ENCODE results near the gene NCR1.
"Not testable (repeated sequence)": the region's sequence is repeated elsewhere in the genome, so short reads cannot be mapped to it uniquely, and the experiment has no call there.

Gene NCR1

DNA sequence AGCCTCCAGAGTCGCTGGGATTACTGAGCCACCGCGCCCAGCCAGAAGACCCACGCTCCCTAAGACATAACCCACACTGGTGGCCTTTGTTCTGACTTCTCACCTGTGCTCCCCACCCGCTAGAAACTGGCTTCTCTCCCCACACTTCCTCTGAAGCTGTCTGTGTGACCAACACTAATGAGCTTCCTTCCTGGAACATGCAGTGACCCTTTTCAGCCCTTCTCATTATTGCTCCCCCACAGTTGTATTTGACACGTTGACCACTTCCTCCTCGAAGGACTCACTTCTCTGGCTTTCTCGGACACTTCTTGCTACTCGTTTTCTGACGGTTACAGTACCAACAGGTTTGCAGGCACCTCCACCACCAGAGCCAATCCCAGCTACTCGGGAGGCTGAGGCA, 10.9 kb downstream of the NCR1 start:
- DNase-seq: no peak

DNA sequence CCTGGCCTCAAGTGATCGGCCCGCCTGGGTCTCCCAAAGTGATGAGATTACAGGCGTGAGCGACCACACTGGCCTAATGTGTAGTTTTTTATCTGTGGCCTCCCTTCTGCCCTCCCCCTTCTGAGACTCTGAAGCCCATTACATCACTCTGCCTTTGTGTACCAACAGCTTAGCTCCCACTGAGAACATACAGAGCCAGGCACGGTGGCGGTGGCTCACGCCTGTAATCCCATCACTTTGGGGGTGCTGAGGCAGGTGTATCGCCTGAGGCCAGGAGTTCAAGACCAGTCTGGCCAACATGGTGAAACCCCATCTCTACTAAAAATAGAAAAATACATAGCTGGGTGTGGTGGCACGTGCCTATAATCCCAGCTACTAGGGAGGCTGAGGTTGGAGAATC, 12.6 kb downstream of the NCR1 start:
- DNase-seq: no peak

DNA sequence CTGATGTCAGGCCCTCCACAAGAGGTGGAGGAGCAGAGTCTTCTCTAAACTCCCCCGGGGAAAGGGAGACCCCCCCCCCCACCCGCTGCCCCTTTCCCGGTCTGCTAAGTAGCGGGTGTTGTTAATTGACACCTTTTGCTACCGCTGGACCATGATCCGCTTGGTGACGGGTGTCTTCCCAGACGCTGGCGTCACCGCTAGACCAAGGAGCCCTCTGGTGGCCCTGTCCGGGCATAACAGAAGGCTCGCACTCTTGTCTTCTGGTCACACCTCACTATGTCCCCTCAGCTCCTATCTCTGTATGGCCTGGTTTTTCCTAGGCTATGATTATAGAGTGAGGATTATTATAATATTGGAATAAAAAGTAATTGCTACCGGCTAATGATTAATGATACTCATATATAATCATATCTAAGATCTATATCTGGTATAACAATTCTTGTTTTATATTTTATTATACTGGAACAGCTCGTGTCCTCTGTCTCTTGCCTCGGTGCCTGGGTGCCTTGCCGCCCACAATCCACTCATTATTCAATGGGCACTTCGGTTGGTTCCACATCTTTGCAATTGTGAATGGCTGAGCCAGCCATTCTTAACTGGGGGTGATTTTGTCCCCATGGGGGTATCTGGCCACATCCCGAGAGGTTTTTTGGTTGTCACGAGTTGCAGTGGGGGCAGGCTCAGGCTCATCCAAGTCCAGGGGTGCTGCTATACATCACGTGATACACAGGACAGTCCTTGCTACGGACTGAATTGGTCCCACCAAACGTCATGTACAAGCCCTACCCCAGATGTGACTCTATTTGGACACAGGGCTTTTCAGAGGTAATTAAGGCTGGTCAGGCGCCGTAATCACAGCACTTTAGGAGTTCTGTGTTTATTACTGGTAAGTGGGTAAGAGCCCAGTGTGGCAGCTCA, 14.0 kb downstream of the NCR1 start:
- DNase-seq: not testable (repeated sequence)

DNA sequence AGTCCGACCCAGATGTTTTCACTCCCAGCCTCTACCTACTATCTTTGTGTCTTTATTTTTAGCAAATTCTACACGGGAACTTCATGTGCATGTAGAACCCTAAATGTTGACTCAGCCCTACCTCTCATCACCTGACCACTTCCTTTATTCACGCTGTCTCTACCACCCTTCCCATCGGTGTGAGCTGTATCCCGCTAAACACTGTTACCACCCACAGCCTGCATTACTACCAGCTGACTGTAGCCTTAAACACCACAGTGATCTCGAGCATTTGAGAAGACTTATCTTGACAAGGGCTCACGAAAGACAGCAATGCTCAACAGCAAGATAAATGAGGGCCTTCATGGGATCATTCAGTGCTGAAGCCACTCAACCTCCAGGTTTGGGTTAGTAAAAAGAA, 15.1 kb downstream of the NCR1 start:
- peak; percentile 21 for DNase-seq

DNA sequence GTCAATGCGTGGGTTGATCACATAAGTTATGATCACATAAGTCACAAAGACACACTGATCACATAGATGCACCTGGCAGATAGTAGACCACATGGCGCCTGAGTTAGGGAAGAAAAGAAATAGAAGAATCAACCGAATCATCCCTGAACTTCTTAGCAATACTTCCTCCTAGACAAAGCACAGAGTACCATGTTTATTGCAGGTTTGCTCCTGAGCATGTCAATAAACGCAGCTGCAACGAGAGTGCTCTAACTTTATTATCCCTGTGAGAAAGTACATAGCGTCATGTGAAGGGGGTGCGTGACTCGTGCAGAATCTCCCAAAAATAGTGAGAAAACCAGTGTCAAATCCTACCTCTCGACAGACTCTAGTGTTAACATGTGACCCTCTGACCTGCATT, 17.3 kb downstream of the NCR1 start:
- no peak for DNase-seq

DNA sequence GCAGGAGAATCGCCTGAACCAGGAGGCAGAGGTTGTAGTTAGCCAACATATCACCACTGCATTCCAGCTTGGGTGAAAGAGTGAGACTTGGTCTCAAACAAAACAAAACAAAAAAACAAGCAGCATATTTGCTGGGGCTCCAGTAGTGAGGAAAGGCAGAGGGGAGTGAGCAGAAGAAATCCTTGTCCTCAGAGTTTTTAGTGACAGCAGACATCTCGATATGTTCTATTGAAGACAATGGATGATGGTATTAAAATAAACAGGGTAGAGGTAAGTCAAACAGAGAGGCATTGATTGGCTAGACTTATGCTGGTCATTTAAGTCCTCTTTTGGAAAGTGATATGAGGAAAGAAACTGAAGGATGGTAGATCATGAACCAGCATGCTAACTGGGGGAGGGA, 22.4 kb downstream of the NCR1 start:
- no peak for DNase-seq

DNA sequence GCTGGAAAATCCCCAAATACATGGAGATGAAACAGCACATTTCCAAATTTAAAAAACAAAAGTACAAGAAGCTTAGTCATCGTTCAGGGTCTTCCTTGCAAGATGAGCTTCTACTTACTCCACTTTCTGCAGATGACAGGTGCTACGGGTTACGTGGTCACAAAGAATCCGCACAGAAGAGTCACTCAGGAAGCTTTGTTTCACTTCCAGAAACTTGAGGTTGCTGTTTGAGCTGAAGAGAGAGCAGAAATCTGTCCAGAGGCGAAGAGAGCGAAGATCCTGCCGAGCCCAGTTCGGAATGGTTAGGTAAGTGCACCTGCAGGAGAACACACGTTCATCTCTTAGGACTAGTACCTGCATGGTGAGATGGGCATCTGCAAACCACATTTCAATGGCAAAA, 32.0 kb downstream of the NCR1 start:
- no peak for DNase-seq

DNA sequence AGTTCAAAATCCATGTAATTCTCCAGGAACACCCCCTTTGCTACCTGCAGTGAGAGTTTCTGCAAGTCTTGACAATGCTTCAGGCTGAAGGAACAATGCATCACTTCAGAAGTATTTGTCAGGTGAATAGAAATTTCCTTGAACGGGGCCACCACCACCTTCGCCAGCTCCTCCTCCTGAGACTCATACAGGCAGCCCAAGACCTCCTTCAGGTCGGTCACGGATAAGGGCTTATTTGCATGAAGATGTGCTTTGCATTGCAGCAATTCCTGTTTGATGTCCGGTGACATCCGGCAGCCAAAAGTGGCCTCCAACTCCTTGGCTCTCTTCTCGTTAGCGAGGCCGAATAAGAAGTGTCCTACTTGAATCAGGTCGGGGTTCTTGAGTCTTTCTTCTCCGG, 33.0 kb downstream of the NCR1 start:
- no peak for DNase-seq

DNA sequence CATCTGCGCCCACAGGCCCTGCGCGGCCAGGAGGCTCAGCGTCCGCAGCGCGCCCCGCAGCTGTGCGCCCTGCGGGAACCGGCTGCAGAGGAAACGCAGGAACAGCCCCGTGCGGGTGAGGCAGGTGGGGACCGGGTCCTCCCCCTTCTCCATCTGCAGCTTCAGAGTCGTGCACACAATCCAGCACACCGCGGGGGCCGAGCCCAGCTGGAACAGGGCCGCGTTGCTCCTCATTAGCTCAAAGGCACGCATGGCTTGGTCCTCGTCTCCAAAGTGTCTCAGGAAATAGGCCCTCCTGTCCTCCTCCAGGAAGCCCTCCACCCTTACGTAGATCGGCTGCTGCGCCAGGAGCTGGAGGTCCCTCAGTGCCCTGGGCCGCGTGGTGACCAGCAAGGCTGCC, 33.6 kb downstream of the NCR1 start:
- DNase-seq: not testable (repeated sequence)

DNA sequence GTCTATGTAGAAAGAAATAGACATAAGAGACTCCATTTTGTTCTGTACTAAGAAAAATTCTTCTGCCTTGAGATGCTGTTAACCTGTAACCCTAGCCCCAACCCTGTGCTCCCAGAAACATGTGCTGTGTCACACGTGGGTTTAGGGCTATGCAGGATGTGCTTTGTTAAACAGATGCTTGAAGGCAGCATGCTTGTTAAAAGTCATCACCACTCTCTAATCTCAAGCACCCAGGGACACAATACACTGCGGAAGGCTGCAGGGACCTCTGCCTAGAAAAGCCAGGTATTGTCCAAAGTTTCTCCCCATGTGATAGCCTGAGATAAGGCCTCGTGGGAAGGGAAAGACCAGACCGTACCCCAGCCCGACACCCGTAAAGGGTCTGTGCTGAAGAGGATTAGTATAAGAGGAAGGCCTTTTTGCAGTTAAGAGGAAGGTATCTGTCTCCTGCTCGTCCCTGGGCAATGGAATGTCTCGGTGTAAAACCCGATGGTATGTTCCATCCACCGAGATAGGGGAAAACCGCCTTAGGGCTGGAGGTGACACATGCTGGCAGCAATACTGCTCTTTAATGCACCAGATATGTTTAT, 37.9 kb downstream of the NCR1 start:
- not testable (repeated sequence) for DNase-seq

DNA sequence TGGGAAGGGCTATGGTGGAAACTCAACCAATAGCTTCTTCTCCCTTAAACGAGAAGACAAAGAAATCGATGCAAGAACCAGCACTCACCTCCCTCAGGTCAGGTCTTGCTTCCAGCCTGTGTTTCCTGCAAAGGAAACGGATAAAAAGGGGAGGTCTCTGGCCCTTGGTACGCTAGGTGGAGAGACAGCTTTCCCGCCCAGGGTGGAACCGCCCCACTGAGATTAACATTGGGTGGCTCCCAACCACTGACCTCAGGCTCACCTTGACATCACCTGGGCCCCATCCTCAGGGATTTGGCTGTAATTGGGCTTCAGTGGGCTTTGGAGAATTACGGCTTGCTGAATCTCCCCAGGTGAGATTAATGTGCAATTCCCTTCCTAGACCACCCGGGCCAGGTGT, 41.4 kb downstream of the NCR1 start, which contains the start of gene NLRP7:
Gene NLRP7 (minus strand): TSS at position 150 of the 400 bp plus-strand sequence.
- no peak for DNase-seq

DNA sequence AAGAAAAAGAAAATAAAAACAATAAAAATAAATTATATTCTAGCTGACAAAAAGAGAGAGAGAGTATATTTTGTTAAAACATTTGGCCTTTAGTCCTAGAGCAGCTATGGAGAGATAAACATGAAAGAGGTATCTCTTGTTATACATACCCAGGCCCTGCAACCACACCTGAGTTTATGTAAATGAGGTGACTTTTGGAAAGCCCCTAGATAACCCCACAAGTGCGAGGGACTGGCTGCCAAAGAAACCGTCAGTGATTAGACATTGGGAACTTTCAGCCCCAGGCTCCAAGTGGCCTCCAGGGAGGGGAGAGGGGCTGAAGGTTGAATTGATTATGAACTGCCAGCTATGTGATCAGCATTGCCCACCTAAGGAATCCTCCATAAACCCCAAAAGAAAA, 43.5 kb downstream of the NCR1 start:
- DNase-seq: no peak

DNA sequence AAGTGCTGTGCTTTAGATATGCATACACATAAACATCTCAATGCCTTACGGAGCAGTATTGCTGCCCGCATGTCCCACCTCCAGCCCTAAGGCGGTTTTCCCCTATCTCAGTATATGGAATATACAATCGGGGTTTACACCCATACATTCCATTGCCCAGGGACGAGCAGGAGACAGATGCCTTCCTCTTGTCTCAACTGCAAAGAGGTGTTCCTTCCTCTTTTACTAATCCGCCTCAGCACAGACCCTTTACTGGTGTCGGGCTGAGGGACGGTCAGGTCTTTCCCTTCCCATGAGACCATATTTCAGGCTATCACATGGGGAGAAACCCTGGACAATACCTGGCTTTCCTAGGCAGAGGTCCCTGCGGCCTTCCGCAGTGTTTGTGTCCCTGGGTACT, 44.6 kb downstream of the NCR1 start:
- DNase-seq: not testable (repeated sequence)

DNA sequence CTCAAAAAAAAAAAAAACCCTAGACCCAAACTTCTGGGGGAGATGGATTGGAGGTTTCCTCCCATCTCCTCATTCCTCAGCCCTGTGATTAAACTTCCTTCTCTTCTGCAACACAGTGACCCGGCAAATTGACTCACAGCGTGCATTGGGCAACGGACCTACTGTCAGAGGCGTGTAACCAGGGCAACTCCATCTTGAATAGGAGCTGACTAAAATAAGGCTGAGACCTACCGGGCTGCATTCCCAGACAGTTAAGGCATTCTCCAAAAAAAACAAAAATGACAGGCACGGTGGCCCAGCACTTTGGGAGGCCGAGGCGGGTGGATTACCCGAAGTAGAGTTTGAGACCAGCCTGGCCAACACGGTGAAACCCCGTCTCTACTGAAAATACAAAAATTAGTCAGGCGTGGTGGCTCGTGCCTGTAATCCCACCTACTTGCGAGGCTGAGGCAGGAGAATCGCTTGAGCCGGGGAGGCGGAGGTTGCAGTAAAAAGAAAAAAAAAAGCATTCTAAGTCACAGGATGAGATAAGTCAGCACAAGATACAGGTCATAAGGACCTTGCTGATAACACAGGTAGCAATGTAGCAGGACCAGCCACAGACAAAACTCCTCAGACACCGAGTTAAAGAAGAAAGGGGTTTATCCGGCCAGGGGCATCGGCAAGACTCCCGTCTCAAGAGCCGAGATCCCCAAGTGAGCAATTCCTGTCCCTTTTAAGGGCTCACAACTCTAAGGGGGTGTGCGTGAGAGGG, 46.8 kb downstream of the NCR1 start:
- peak; percentile 52 for DNase-seq

DNA sequence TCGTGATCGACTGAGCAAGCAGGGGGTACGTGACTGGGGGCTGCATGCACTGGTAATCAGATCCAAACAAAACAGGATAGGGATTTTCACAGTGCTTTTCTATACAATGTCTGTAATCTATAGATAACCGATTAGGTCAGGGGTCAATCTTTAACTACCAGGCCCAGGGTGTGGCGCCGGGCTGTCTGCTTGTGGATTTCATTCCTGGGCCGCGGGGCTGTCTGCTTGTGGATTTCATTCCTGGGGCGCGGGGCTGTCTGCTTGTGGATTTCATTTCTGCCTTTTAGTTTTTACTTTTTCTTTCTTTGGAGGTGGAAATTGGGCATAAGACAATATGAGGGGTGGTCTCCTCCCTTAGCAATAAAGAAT, 47.4 kb downstream of the NCR1 start:
- not testable (repeated sequence) for DNase-seq

DNA sequence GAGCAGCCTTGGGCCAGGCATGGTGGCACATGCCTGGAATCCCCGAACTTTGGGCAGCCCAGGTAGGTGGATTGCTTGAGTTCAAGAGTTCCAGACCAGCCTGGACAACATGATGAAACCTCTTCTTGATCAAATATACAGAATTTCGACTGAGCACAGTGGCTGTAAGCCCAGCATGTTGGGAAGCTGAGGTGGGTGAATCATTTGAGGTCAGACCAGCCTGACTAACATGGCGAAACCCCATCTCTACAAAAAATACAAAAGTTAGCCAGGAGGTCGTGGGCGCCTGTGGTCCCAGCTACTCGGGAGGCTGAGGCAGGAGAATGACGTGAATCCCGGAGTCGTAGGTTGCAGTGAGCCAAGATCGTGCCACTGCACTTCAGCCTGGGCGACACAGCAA, 49.4 kb downstream of the NCR1 start:
- DNase-seq: no peak

DNA sequence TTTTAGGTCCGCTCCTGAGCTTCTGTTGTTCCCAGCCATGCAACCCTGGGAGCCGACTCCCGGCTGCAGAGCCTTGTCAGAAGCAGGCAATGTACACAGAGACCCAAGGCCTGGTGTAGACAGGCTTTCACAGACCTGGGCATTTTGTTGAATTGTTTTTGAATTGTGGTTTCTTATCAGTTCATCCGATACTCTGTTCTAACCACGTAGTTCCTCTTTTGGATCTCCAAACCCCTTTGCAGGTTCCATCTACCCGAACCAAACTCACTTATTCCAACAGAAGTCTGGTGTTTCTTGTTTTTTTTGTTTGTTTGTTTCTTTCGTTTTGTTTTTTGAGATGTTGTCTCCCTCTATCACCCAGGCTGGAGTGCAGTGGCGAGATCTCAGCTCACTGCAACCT, 53.9 kb downstream of the NCR1 start:
- peak; percentile 82 for DNase-seq
